SK-N-MC (cell line): ENCODE results near the gene TUBB2A.

Experiments
- EZH2 ChIP-seq: fragments of 200-600 bp; sonication (generic); IDR thresholded peaks from one replicate; pipeline ENCODE4 v1.6.1; 2017; ENCODE audit warnings: antibody characterized with exemption
- POLR2AphosphoS5 ChIP-seq: IDR thresholded peaks from 2 replicates; pipeline ENCODE4 v1.6.1; 2012; ENCODE audit warnings: mild to moderate bottlenecking, low read depth, low read length, borderline replicate concordance

DNA sequence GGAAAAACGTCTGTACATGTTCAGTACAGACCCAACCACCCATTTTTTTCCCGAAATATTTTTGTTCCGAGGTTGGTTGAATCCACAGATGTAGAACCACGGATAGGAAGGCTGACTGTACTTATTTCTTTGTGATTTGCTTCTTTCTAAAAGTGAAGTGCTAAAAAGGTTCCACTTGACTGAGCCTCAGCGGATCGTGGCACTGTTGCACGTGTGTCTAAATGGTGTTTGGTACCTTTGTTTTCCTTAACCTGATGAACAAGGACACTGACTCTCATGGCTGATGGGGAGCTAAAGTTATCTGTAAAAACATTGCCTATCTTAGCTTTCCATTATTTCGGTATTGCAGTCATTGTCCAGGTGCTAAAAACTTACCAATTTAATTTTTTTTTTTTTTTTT, 32.7 kb downstream of the TUBB2A start:
- TF ChIP-seq EZH2 (no peak), POLR2AphosphoS5 (no peak)
